GM18951 (cell line): ENCODE measurements around the gene NMT2.
"Not testable (repeated sequence)": the region's sequence is repeated elsewhere in the genome, so short reads cannot be mapped to it uniquely, and the experiment has no call there.

ENCODE experiments used
- POLR2A ChIP-seq: IDR thresholded peaks from 4 replicates; pipeline ENCODE4 v1.6.1; 2011; ENCODE audit warnings: mild to moderate bottlenecking; ENCODE audit not compliant: insufficient read length, insufficient read depth; ENCODE audit errors: extremely low read depth
- in situ Hi-C: fragments of 300-500 bp; cut with MboI; formaldehyde crosslinking; loops from one replicate; pipeline ENCODE4 v1.12.0; 2022; ENCODE audit warnings: low sequenced_read_pairs, mixed read lengths, inconsistent platforms; ENCODE audit not compliant: unreplicated experiment

Gene NMT2

DNA sequence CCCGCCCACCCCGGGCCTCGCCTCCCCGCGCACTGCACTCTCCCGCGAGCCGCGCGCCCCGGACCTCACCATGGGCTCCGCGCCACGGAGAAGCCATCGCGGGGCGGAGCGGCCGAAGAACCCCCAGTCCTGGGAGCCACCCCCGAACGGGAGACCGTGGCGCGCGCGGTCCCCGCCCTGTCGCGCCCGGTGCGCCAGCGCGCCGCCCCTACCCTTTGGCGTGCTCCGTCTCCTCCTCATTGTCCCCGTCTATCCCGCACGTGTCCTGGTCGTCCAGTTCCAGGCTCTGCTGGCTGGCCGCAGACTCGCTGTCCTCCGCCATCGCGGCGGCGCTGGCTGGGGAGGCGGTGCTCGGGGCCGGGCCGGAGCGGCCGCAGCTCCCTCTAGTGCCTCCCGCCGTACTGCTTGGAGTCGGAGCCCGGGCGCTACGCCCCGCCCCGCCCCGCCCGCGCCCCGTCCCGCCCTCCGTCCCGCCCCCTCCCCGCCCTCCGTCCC lies at the start of gene NMT2:
Gene NMT2 (minus strand): TSS at position 403 of the 495 bp plus-strand sequence. CDS start 81 bp downstream, at position 322.
- in situ Hi-C loops: no loop called here
- TF ChIP-seq POLR2A: peak; percentile 86

DNA sequence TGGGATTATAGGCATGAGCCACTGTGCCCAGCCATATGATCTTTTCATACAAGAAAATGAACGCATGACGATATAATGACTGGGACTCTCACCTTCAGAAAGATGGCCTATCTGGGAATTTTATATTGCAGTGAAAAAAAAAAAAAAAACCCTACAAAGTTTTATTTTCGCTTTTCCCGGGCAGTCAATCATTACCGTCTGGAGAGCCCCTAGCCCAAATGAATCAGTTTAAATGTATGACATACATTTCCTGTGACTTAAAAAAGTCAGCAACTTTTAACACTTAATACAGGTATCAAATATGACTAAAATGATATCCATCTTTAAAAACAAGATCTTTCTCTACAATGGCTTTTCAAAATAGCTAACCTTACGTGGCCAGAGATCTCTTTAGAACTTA lies 48.2 kb upstream of the NMT2 start:
- in situ Hi-C loops: no loop called here
- TF ChIP-seq POLR2A: no peak

- in situ Hi-C loops: no loop called here
- no peak for TF ChIP-seq POLR2A
These were observed 45.7 kb upstream of the NMT2 start for GRCh38 chr10:15214237-15214636.

- TF ChIP-seq POLR2A: no peak
- in situ Hi-C loops: no loop called here
These were observed 45.0 kb upstream of the NMT2 start for GRCh38 chr10:15213461-15213861.

- no peak for TF ChIP-seq POLR2A
- in situ Hi-C loops: no loop called here
These were observed 43.0 kb upstream of the NMT2 start for GRCh38 chr10:15211464-15211979.

DNA sequence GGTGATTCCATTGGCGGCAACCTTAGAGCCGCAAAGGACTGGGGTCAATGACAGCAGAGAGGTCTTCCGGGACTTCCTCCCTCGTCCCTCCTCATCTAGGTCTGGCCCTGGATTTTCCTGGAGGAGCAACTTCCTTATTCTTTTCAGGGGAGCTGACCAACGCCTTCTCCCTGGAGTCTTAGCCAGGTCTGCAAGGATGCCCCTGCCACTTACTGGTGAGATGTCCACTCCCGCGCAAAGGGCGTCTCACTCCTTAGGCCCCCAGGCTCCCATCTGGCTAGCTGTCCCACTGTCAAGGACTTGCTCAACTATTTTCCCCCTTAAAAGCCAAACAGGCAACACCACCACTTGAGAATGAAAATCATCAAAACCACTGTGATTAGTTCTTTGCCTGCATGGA lies 42.0 kb upstream of the NMT2 start:
- in situ Hi-C loops: no loop called here
- no peak for TF ChIP-seq POLR2A

GRCh38 chr10:15209827-15210509 lies 41.5 kb upstream of the NMT2 start:
- no peak for TF ChIP-seq POLR2A
- in situ Hi-C loops: no loop called here

- in situ Hi-C loops: no loop called here
- TF ChIP-seq POLR2A: no peak
These were observed 39.7 kb upstream of the NMT2 start for GRCh38 chr10:15208221-15208620.

DNA sequence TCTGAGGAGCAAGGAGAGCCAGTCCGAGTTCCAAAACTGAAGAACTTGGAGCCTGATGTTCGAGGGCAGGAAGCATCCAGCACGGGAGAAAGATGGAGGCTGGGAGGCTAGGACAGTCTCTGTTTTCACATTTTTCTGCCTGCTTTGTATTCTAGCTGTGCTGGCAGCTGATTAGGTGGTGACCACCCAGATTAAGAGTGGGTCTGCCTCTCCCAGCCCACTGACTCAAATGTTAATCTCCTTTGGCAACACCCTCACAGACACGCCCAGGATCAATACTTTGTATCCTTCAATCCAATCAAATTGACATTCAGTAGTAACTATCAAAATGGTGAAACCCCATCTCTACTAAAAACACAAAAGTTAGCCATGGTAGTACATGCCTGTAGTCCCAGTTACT lies 38.9 kb upstream of the NMT2 start:
- in situ Hi-C loops: not testable (repeated sequence)

DNA sequence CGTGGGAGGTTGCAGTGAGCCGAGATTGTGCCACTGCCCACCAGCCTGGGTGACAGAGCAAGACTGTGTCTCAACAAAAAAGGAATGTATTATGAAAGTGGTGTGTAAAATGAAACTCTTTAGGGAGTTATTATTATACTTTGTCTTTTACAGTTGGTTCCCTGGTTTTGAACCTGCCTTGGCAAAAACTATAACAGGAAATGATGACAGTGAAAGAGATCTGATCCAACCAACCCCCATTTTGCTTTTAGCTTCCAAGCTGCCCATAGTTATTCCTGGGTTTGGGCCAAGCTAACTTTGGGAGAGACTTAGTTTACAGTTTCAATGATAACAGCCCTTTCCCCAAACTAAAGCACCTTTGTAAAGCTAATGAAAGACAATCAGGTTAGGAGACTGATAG lies 34.1 kb upstream of the NMT2 start:
- no peak for TF ChIP-seq POLR2A
- in situ Hi-C loops: no loop called here

GRCh38 chr10:15202301-15202621 lies 33.8 kb upstream of the NMT2 start:
- in situ Hi-C loops: not testable (repeated sequence)

- in situ Hi-C loops: no loop called here
- TF ChIP-seq POLR2A: no peak
These were observed 33.3 kb upstream of the NMT2 start for GRCh38 chr10:15201589-15202300.

DNA sequence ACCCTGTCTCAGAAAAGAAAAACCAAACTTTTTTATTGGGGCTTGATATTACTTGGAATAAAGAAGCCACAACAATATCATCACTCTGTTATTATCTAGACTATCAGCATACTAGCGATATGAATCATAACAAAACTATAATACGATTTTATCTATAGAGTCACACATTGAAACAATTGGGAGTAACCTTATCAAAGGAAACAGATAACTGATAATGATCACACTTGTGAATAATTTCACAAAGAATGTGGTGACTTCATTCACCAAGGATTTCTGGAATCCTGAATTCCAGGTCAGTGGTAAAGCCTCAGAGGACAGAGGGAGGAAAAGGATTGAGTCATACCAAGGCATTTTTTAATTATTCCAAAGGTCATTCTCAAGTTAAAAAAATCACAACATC lies 32.1 kb upstream of the NMT2 start:
- TF ChIP-seq POLR2A: no peak
- in situ Hi-C loops: no loop called here

- in situ Hi-C loops: no loop called here
- TF ChIP-seq POLR2A: no peak
These were observed 29.4 kb upstream of the NMT2 start for GRCh38 chr10:15197911-15198310.

DNA sequence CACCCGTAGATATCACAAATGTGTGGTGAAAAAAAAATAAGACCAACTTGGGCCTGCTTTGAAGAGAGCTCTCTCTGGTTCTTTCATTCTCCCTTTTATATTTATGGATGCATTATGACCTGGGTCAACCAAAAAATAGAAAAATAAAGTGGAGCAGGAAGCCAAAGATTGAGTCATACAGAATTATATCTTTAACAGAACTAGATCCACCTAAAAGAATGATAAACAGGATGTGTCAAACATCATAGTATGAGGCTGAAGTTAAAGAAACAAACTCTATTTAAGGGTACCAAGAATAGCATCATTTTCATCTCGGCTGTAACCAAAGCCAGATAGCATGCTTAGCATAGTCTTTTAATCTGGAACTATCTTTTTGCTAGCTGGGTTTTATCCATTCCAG lies 28.8 kb upstream of the NMT2 start:
- in situ Hi-C loops: no loop called here

More for the DNA sequence above, 28.8 kb upstream of the NMT2 start:
- no peak for TF ChIP-seq POLR2A
